ENCODE data around the gene KBTBD12. TPM values are rescaled to one million over a fixed set of nuclear protein-coding genes. Genes with fewer than 3 reads are reported as not detected.

Gene KBTBD12
- total RNA-seq, 2 donors from 2014 or later = 14.5 TPM

DNA sequence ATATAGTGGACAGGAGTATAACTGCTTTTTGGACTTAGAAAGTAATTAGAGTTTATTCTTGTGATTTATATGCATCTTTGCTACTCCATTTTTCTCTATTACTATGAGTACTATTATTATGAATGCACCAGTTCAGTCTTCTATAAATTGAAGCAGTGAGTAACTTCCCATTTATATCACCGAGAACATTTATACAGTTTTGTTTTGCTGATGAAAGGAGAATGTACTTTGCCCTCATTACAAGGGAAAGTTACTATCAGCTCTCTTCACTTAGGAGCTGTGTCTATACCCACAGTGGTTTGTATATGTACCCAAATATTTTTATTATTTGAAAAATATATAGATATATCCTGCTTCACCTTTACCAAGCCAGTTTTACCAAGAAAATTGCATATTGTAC is 5.7 kb downstream of the KBTBD12 start:
- no peak overlapping the region for H3K27ac ChIP-seq
- H3K36me3 ChIP-seq = no peaks in the 10 kb centered on the region
- H3K27me3 ChIP-seq (replicated peaks; ENCODE audit: insufficient read depth) = no peaks in the 10 kb centered on the region
- H3K4me3 ChIP-seq = no peak overlapping the region
- ATAC-seq (ENCODE audit: insufficient number of reproducible peaks, low FRiP score, low read depth) = no peak
- TF ChIP-seq, protein P1, sequence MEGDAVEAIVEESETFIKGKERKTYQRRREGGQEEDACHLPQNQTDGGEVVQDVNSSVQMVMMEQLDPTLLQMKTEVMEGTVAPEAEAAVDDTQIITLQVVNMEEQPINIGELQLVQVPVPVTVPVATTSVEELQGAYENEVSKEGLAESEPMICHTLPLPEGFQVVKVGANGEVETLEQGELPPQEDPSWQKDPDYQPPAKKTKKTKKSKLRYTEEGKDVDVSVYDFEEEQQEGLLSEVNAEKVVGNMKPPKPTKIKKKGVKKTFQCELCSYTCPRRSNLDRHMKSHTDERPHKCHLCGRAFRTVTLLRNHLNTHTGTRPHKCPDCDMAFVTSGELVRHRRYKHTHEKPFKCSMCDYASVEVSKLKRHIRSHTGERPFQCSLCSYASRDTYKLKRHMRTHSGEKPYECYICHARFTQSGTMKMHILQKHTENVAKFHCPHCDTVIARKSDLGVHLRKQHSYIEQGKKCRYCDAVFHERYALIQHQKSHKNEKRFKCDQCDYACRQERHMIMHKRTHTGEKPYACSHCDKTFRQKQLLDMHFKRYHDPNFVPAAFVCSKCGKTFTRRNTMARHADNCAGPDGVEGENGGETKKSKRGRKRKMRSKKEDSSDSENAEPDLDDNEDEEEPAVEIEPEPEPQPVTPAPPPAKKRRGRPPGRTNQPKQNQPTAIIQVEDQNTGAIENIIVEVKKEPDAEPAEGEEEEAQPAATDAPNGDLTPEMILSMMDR (IDR thresholded peaks at IDR 0.05) = no peak
- peaks cover 2 to 13% of the 10 kb centered on the region in 2 donors for H3K4me1 ChIP-seq (ENCODE audit: control insufficient read depth in 1 of 2, low read depth in 2 of 2)
- no peak for DNase-seq (ENCODE audit: low spot score)
- no peaks in the 10 kb centered on the region for H3K9me3 ChIP-seq

DNA sequence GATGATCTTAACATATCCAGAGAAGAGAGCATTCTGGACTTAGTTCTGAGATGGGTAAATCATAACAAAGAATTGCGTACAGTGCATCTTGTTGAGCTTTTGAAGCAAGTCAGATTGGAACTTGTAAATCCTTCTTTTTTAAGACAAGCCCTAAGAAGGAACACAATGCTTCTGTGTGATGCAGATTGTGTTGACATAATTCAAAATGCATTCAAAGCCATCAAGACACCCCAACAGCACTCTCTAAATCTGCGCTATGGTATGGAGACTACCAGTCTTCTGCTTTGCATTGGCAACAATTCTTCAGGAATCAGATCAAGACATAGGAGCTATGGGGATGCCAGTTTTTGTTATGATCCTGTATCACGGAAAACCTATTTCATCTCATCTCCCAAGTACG is 8.6 kb downstream of the KBTBD12 start:
- Histone ChIP-seq H3K4me1 (ENCODE audit: control insufficient read depth in 1 of 2, low read depth in 2 of 2) (no peaks in the 10 kb centered on the region), H3K27ac (no peak overlapping the region), H3K4me3 (no peak overlapping the region), H3K36me3 (no peaks in the 10 kb centered on the region), H3K9me3 (no peaks in the 10 kb centered on the region), H3K27me3 (replicated peaks; ENCODE audit: insufficient read depth) (no peaks in the 10 kb centered on the region)
- no peak for DNase-seq (ENCODE audit: low spot score)
- TF ChIP-seq, protein P1 (IDR thresholded peaks at IDR 0.05) = no peak
- ATAC-seq (ENCODE audit: insufficient number of reproducible peaks, low FRiP score, low read depth) = no peak

DNA sequence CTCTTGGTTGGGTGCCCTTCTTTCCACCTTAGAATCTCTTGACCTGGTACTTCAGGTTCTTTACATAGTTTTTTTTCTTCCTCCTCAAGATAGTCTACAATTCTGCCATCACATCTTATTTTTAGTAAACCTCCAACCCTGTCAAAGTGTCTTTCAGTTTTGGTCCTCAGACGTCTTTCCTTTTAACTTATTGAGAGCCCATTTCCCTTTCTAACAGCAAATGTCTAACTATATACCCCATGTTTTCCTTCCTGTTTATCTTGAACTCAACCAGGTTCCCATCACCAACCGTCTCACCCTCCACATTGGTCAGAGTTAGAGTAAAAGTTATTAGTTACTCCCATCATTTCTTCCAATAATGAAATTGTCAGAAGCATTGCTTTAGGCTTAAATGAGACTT is 10.4 kb downstream of the KBTBD12 start:
- ATAC-seq (ENCODE audit: insufficient number of reproducible peaks, low FRiP score, low read depth) = no peak
- Histone ChIP-seq H3K9me3 (no peaks in the 10 kb centered on the region), H3K4me1 (ENCODE audit: control insufficient read depth in 1 of 2, low read depth in 2 of 2) (no peaks in the 10 kb centered on the region), H3K4me3 (no peak overlapping the region), H3K27ac (no peak overlapping the region), H3K36me3 (no peaks in the 10 kb centered on the region), H3K27me3 (replicated peaks; ENCODE audit: insufficient read depth) (no peaks in the 10 kb centered on the region)
- DNase-seq (ENCODE audit: low spot score) = no peak
- TF ChIP-seq, protein P1 (IDR thresholded peaks at IDR 0.05) = no peak

DNA sequence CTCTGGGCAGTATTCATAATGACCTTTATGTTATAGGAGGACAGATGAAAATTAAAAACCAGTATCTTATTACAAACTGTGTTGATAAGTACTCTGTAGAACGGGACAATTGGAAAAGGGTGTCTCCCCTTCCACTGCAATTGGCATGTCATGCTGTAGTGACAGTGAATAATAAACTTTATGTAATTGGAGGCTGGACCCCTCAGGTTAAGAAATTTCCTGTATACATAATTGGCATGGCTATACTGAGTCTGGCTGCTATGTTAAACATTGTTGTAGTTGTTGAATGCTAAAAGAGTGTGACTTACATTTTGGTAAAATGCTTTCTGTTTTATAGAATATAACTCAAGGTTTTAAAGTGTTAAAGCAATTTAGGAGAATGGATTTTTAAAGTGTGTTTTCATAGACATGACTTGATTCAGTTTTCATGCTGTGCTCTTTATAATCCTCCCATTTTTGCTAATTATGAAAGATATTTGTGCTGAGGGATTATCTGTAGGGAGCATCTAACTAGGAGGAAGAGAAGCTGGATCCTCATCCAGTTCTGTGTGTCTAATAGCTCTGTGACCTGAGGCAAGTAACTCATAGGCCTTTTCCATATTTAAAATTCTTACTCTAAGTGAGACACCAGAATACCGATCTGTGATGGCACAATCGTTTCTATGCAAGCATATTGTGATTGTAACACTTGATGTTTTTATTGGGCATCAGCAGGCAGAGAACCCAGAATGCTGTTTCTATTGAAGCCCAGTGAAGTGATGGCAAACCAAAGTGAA is 13.0 kb downstream of the KBTBD12 start:
- TF ChIP-seq, protein P1 (IDR thresholded peaks at IDR 0.05) = no peak
- Histone ChIP-seq H3K36me3 (peaks cover 5% of the 10 kb centered on the region), H3K9me3 (no peaks in the 10 kb centered on the region), H3K27ac (no peak overlapping the region), H3K4me3 (no peak overlapping the region), H3K4me1 (ENCODE audit: control insufficient read depth in 1 of 2, low read depth in 2 of 2) (no peaks in the 10 kb centered on the region), H3K27me3 (replicated peaks; ENCODE audit: insufficient read depth) (no peaks in the 10 kb centered on the region)
- ATAC-seq (ENCODE audit: insufficient number of reproducible peaks, low FRiP score, low read depth) (no peak), DNase-seq (ENCODE audit: low spot score) (no peak)

DNA sequence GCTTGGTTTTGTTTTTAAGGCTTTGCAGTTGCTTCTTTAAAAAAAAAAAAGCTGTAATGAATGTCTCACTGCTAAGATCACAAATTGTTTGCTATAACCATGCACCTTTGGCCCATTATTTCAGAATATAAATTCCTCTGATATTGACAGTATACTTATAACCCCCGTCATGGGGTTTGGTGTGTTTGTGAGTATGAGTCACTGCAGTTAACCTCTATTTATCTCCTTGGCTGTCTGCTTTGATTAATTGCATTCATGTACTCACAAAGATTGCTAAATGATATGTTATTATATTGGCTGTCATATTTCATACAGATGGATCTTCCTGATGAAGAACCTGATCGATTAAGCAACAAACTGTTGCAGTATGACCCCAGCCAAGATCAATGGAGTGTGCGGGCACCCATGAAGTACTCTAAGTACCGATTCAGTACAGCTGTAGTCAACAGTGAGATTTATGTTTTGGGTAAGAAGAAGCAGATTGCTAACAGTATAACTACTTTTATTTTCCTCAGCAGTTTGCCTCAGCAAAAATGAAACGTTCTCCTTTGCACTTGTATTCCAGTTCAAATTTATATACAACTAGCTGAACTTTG is 14.9 kb downstream of the KBTBD12 start:
- Histone ChIP-seq H3K4me3 (no peak overlapping the region), H3K4me1 (ENCODE audit: control insufficient read depth in 1 of 2, low read depth in 2 of 2) (no peaks in the 10 kb centered on the region), H3K9me3 (no peaks in the 10 kb centered on the region), H3K27ac (no peak overlapping the region), H3K36me3 (peaks cover 5% of the 10 kb centered on the region), H3K27me3 (replicated peaks; ENCODE audit: insufficient read depth) (no peaks in the 10 kb centered on the region)
- TF ChIP-seq, protein P1 (IDR thresholded peaks at IDR 0.05) = no peak
- ATAC-seq (ENCODE audit: insufficient number of reproducible peaks, low FRiP score, low read depth) (no peak), DNase-seq (ENCODE audit: low spot score) (no peak)
